ENCODE measurements around the gene GCH1. TPM values are rescaled to one million over a fixed set of nuclear protein-coding genes. Genes with fewer than 3 reads are reported as not detected.

GCH1 gene
- total RNA-seq, 1 donor from 2014 or later: 2.5 TPM

DNA sequence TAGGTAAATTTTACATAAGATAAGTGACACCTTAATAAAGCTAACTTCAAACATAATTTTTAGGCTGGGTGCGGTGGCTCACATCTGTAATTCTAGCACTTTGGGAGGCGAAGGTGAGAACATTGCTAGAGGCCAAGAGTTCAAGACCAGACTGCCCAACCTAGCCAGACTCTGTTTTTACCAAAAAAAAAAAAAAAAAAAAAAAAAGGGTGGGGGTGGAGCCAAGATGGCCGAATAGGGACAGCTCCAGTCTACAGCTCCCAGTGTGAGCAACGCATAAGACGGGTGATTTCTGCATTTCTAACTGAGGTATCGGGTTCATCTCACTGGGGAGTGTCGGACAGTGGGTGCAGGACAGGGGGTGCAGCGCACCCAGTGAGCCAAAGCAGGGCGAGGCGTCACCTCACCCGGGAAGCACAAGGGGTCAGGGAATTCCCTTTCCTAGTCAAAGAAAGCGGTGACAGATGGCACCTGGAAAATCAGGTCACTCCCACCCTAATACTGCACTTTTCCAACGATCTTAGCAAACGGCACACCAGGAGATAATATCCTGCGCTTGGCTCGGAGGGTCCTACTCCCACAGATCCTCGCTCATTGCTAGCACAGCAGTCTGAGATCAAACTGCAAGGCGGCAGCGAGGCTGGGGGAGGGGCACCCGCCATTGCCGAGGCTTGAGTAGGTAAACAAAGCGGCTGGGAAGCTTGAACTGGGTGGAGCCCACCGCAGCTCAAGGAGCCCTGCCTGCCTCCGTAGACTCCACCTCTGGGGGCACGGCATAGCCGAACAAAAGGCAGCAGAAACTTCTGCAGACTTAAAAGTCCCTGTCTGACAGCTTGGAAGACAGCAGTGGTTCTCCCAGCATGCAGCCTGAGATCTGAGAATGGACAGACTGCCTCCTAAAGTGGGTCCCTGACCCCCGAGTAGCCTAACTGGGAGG is 32.2 kb downstream of the GCH1 start:
- peak; percentile 32 for DNase-seq (ENCODE audit: low read depth)

GRCh38 chr14:54867011-54867410 is 35.6 kb downstream of the GCH1 start:
- DNase-seq (ENCODE audit: low read depth): no peak

DNA sequence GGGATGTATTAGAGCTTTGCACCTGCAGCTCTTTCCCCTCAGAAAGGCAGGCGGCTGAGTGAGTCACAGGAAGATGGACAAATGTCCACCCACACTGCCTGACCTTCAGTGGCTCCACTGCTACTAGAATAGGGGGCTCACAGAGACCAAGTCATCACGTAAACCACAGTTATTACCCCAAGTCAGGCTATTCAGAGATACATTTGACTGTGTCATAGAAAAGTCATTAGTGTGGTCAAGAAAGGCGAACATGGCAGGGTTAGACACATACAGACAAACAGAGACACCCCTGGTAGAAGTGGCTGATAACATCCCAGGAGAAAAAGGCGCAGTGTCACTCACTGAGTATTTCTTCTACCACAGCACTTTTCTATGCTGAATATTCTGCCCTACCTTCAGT is 36.0 kb downstream of the GCH1 start:
- peak; percentile 83 for DNase-seq (ENCODE audit: low read depth)

DNA sequence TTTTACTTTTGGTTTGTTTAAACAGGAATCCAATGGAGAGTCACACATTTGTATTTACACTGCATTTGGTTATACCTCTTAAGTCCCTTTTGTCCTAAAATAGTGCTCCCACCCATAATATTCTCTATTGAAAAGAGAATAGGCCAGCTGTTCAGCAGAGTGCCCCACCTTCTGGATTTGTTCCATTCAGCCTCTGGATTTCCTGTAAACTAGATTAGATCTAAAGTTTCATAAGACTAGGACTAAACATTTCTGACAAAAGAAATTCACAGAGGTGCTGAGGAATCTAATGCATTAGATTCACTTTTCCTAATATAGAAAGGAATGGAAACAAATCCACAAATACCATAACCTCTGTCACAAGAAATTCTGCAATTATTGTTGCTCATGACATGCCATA is 38.1 kb downstream of the GCH1 start:
- no peak for DNase-seq (ENCODE audit: low read depth)

GRCh38 chr14:54857830-54858269 is 44.8 kb downstream of the GCH1 start:
- DNase-seq (ENCODE audit: low read depth): no peak

DNA sequence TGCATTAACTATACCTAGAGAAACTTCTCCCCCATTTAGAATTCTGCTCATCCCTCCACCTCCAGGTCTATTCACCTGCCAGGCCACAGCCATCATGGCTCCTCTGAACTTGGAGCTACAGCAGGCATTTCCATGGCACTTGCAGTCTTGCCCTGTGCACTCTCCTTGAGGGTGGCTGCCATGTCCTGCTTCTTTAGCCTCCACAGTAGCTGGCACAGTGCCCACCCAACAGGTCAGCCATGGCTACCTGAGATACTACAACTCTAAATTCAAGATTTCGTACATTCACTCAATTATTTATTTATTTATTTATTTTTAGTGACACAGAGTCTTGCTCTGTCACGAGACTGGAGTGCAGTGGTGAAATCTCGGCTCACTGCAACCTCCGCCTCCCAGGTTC is 46.5 kb downstream of the GCH1 start:
- DNase-seq (ENCODE audit: low read depth): no peak

GRCh38 chr14:54854181-54854580 is 48.4 kb downstream of the GCH1 start:
- no peak for DNase-seq (ENCODE audit: low read depth)

DNA sequence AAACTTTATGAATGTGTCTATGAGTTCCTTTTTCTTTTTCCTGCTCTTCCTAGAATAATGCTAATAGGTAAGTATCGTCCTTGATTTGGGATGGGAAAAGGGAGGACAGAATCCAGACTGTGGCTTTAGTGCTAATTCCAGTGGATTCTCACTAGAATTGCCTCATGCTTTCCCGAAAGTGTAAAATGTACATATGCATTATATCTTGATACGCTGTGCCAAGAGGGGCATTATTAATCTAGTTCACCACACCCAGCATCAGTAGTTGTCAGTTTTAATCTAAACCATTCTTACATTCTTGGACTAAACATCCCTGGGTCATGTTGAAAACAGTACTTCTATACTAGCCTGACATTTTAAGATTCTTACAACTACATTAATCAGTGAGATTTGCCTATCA is 49.3 kb downstream of the GCH1 start:
- DNase-seq (ENCODE audit: low read depth): no peak

GRCh38 chr14:54852215-54852614 is 50.4 kb downstream of the GCH1 start:
- no peak for DNase-seq (ENCODE audit: low read depth)

GRCh38 chr14:54848910-54849309 is 53.7 kb downstream of the GCH1 start:
- peak; percentile 62 for DNase-seq (ENCODE audit: low read depth)

GRCh38 chr14:54845641-54846040 is 57.0 kb downstream of the GCH1 start:
- DNase-seq (ENCODE audit: low read depth): no peak

DNA sequence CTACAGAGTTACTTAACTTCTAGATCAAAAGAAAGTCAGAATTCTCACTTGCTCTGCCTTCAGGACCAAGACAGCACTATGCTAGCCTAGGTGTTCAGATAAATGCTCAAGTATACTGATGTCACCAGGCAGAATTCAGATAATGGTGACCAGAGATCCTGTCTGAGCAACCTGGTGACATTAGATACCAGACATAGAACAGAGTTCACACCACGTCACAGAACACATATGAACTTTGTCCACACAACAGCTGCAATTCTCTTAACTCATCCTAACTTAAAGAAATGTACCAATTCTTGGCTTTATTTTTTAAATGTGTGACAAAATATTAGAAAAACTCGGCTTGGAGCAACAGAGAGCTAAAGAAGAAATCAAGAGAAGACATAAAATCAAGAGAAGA is 58.1 kb downstream of the GCH1 start:
- DNase-seq (ENCODE audit: low read depth): no peak

DNA sequence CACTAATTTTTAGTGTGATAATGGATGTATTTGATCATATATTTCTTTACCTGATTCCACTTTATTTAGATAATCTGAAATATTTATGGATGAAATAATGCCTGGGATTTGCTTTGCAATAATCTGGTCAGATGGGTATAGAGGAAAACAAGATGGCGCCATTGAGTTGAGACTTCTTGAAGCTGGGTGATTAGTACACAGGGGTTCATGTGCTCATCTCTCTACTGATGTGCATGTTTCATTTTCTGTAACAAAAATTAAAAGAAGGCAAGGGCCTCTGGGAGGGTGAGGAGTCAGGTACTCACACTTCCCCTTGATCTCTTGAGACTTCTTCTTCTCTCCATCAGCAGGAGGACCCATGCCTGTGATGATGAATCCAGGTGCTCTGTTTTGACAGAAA is 61.8 kb downstream of the GCH1 start:
- DNase-seq (ENCODE audit: low read depth): no peak

- no peak for DNase-seq (ENCODE audit: low read depth)
Observed at GRCh38 chr14:54840336-54840735, 62.3 kb downstream of the GCH1 start.

DNA sequence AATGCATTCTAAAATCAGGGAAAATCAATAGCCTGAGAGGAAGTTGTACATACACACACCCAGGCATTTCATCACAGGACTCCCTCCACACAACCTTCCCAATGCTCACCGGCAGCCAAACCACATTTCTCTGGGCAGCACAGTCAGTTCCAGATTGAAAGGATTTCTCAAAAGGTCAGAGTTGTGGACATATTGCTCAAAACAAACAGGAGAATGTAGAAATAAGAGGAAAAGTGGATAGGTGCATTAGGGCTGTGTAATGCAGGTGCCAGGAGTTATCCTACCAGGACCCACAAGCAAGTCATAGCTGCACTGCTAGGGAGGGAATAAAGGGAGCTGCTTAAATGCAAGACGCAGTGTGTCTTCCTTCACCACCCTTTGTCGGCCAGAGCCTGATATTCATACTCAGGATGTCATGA is 62.9 kb downstream of the GCH1 start:
- DNase-seq (ENCODE audit: low read depth): no peak

DNA sequence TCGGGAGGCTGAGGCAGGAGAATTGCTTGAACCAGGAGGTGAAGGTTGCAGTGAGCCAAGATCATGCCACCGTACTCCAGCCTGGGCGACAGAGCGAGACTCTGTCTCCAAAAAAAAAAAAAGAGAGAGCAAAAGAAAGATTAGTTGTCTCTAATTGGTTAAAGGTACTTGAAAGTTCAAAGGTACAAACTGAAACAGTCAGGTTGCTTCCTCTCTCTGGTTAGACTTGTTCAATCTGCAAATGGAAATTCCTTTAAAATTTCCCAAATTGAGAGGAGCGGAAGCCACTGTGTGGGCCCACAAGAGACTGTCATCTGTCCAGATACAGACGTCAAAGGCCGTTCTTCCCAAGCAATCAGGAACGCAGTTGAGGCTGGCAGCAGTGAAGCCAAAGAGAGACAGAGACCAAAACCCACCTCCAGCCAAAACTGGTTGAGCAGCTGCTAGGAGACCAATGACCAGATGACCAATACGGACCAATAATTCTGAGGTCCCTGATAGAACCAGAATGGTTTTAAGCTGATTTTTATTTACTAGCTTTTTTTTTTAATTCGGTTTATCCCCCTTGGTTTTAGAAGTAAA is 63.6 kb downstream of the GCH1 start:
- DNase-seq (ENCODE audit: low read depth): no peak

- DNase-seq (ENCODE audit: low read depth): no peak
Observed at GRCh38 chr14:54837508-54838149, 65.0 kb downstream of the GCH1 start.

DNA sequence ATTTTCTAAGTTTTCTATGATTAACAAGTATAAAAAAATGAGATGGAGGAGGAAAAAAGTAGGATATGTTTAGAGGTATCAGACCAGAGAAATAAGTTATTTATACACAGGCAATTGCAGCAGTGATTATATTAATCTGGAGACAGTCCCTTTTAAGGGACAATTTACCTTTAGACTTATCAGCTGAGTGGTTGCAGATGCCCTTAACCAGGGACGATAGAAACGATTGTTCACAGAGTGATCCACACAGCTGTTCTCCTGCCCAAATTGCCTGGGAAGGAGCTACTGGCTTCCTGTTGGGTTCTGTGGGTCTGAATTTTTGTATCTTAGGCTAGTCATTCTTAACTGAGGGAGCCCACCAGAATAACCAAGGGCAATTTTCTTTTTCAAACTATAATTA is 66.4 kb downstream of the GCH1 start:
- no peak for DNase-seq (ENCODE audit: low read depth)

DNA sequence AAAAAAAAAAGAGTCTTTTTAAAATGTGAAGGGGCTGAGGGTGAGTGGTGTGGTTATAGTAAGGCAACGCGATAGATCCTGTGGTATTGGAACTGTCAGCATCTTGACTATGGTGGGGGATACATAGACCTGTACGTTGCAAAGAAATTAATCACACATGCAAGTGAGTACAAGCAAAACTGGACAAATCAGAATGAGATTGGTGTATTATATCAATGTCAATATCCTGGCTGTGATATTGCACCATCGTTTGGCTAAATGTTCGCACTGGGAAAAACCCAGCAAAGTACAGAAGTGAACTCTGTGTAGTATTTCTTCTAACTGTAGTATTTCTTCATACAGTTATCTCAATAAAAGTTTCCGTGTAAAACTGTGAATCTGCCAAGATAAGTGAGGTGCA is 67.9 kb downstream of the GCH1 start:
- DNase-seq (ENCODE audit: low read depth): no peak

DNA sequence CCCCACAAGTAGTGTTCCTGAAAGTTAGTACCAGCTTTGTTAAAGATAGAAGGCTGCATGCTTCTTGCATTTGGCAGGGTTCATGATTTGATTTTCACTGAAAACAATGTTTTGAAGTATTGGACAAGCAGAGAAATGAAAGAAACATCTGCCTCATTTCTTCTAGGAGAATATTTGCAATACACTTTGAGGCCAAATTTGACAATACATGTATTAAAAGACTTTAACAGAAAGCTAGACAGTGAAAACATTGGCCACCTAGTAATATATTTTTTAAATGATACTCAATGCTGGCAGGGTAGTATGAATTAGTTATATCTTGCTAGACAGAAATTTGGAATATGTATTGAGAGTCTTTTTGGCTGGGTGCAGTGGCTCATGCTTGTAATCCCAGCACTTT is 68.5 kb downstream of the GCH1 start:
- no peak for DNase-seq (ENCODE audit: low read depth)

DNA sequence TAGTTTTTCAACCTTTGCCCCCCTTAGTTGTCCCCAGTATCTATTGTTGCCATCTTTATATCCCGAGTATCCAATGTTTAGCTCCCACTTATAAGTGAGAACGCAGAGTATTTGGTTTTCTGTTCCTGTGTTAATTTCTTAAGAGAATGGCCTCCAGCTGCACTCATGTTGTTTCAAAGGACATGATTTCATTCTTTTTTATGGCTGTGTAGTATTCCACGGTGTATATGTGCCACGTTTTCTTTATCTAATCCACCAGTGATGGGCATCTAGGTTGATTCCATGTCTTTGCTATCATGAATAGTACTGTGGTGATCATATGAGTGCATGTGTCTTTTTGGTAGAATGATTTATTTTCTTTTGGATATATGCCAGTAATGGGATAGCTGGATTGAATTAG is 72.0 kb downstream of the GCH1 start:
- DNase-seq (ENCODE audit: low read depth): no peak

- DNase-seq (ENCODE audit: low read depth): no peak
Observed at GRCh38 chr14:54829486-54830224, 73.0 kb downstream of the GCH1 start.

All from myocyte (in vitro differentiated cells).